HS-5 (cell line): ENCODE measurements around the gene RABAC1.

Experiments used
- DNase-seq: peaks from one replicate; pipeline ENCODE4 v3.0.0-alpha.2; 2012; ENCODE audit warnings: low read depth

Gene RABAC1

DNA sequence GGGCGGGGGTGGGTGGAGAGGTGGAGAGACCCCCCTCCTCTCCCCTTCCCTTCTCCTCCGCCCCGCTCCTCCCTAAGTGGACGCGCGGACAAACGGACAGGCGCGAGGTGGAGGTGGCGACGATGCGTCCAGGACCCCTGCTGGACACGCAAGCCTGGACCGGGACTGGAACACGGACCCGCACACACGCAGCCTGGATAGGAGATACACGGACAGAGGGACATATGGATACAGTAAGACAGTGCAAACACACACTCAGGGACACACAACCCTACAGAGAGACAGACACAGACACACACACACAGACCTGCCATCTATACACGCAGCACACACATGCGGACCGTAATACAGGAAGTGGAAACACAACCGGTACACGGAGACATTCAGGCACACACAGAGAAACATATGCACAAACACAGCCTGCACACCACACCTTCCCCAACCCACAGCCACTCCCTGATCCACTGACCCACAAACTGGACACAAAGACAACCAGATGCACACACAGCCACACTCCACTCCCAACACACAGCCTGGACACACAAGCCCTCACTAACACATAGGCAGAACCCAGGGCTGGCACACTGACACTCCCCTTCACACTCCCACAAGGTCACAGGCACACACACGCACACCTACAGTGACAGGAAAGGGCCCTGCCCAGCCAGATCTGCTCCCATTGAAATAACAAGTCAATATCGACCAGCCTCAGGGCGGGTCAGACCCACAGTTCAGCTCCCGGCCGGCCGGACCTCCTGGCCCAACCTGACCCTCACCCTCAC lies 30.2 kb downstream of the RABAC1 start:
- no peak for DNase-seq

GRCh38 chr19:41928221-41928683 lies 30.9 kb downstream of the RABAC1 start, which contains the start of gene ERFL:
TSS of gene ERFL (minus strand) at chr19:41928449. CDS start at chr19:41912919, 15,530 bp downstream.
- DNase-seq, result no peak

GRCh38 chr19:41927497-41928192 lies 31.5 kb downstream of the RABAC1 start:
- no peak for DNase-seq

GRCh38 chr19:41926763-41927496 lies 32.2 kb downstream of the RABAC1 start:
- DNase-seq, result no peak

- DNase-seq, result no peak
Observed at GRCh38 chr19:41926028-41926762, 32.9 kb downstream of the RABAC1 start.

DNA sequence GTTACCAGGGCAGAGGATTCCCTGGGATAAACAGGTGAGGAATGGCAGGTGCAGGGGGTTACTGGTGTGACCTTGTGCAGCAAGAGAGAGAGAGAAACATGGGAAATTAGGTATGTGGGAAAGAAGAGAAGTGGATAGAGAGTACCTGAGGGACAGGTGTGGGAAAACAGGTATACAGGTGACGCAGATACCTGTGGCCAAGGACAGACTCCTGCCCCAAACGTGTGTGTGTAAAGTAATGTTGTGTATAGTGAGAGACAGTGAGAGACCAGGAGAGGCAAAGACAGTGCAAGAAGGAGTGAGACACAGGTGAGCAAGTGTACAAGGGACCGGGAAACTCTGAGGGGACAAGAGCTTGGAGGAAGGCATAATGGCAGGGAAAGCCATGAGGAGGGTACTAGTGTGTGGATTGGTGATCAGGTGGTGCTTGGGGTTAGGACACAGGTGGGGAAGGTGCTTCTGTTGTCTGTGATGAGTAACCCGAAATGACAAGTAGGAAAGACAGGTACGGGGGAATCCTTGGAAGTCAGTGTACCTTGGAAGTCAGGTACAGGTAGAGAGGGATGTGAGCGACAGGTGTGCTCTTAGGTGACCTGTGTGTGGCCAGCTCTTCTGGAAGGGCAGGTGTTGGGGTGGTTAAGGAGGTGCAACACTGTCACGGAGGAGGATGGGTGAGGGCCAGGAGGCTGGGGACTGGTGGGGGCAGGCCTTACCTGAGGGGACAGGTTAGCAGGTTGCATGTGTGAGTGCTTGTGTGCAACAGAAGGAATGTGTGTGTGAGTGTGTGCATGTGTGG lies 33.7 kb downstream of the RABAC1 start:
- DNase-seq, result no peak

DNA sequence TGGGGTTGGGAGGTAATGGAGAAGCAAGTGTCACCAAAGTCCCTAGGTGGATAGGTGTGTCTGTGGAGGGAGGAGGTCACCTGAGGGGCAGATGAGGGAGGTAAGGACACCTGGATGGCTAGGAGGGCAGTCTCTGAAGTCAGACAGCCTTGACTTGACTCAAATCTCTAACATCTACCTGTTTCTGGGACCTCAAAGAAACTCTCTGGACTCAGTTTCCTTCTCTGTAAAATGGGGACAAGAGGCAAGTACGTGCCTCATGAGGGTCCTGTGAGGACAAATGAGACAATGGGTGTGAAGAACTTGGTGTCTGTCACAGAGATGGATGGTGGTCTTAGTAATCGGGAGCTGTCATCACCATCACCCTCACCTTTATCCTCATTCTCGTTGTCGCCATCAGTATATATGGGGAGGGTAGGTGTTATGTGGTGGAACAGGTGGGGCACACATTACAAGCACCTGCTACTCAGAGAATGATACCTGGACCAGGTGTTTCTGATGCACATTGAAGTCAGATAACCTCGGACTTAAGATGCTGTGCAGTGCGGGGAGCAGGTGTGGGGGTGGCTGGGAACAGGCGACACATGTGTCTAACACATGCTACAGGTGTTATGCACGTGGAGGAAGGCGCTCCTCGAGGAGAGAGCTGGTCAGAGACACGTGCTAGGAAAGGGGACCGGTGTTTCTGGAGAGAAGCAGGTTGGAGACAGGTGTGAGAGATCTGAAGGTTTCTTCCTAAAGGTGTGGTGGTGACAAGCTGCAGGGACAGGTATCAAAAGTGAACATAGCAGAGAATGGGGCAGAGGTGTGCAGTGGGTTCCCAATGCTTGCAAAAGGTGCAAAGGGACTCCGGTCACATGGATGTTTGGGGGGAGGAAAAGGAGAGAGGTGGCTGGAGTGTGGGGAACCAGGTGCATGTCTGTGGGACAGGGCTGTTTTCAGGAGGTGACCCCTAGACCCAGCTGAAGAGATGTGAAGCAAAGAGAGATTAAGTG lies 34.7 kb downstream of the RABAC1 start:
- no peak for DNase-seq

DNA sequence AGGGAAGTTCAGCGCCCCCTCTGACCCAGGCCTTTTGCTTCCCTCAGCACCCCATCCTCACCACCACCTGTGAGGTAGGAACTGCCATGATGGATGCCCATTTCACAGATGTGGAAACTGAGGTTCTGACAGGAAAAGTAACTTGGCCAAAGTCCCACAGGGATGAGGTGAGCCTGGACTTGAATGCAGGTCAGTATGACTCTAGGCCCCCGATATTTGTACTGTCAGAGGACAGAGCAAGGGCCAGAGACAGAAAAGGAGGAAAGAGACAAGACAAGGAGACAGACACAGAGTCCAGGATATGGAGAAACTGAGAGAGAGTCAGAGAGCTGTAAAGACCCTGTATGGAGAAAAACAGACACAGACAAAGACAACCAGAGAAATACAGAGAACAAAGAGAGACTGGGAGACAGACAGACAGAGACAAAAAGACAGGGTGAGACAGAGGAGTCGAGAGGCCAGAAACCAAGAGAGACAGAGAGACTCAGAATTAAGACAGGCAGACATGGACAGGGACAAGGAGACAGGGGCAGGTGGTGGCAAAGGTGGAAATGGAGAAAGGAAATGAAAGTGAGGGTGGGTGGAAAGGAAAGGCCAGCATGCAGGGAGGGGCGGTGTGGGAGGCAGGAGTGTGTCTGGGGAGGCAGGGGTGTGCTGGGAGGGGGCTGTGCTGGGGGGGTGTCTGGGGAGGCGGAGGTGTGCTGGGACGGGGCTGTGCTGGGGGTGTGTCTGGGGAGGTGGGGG lies 35.9 kb downstream of the RABAC1 start:
- no peak for DNase-seq

DNA sequence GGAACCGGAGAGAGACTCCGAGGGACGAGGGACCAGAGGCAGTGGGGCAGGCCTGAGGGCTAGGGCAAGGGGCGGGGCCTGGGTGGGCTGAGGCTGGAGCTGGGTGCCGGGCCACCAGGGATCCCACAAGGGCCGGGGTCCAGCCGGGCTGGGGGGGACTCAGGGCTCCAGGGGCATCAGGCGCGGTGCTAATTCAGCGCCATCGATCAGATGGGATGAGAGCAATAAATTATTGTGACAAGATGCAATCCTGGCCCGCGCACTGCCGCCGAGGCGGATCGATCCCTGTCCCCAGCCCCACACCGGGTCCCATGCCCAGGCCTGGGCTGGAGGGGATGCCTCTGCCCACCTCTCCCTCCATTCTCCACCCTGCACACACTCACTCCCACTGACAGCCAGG lies 36.5 kb downstream of the RABAC1 start:
- DNase-seq, result no peak

GRCh38 chr19:41921577-41922576 lies 37.2 kb downstream of the RABAC1 start:
- no peak for DNase-seq

- DNase-seq, result no peak
Observed at GRCh38 chr19:41920882-41921576, 38.1 kb downstream of the RABAC1 start.

DNA sequence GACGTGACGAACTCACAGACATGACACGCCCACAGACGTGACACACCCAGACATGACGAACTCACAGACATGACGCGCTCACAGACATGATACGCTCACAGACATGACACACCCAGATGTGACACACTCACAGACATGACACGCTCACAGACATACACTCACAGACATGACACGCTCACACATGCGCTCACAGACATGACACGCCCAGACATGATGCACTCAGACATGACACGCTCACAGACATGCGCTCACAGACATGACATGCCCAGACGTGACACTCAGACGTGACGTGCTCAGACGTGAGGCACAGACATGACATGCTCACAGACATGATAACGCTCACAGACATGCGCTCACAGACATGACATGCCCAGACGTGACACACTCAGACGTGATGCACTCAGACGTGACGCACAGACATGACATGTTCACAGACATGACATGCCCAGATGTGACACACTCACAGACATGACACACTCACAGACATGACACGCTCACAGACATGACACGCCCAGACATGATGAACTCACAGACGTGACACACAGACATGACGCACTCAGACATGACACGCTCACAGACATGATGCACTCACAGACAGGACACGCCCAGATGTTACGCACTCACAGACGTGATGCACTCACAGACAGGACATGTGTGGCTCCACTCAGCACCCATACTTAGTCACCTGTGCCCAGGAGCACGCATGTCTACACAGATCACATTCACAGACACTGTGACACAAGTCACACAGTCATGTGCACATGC lies 39.0 kb downstream of the RABAC1 start:
- no peak for DNase-seq

GRCh38 chr19:41918653-41919244 lies 40.4 kb downstream of the RABAC1 start:
- no peak for DNase-seq

GRCh38 chr19:41918095-41918494 lies 41.0 kb downstream of the RABAC1 start:
- no peak for DNase-seq

GRCh38 chr19:41917676-41918075 lies 41.4 kb downstream of the RABAC1 start:
- no peak for DNase-seq

- no peak for DNase-seq
Observed at GRCh38 chr19:41915776-41916414, 43.2 kb downstream of the RABAC1 start.
